HCT116 (cell line): ENCODE results near the gene RNF175. TPM values are rescaled to one million over a fixed set of nuclear protein-coding genes. Genes with fewer than 3 reads are reported as not detected.

Experiments used
- ATAC-seq: fragments of 200-7000 bp; cut with Tn5 transposase; 2 replicates; pipeline ENCODE4 v1.9.1; 2020; ENCODE audit warnings: mild to moderate bottlenecking, moderate library complexity
- BruUV-seq: library from RNA; stranded (reverse); fragments of 400-500 nt; replicated peaks from 2 replicates; lab custom pipeline; 2021; lab: Mats Ljungman, UMichigan
- CTCF ChIA-PET: fragments of 300-600 bp; sonication (Branson Sonifier 250); formaldehyde crosslinking; loops from one replicate; lab custom pipeline; 2021; ENCODE audit warnings: antibody characterized with exemption; lab: Charles Lee
- POLR2A ChIA-PET: fragments of 300-600, 350-600 bp; sonication (Branson Sonifier 250); formaldehyde crosslinking; loops from one replicate; lab custom pipeline; 2021; ENCODE audit warnings: antibody characterized with exemption; lab: Charles Lee
- RAD21 ChIA-PET, 2 experiments: fragments of 300-600 bp; sonication (Branson Sonifier 250); formaldehyde crosslinking; loops; one replicate each; lab custom pipeline; 2023; ENCODE audit warnings: low total read pairs in 2 of 2; ENCODE audit not compliant: uncharacterized antibody in 2 of 2, unreplicated experiment in 2 of 2, low non-redundant PET in 1 of 2; lab: Charles Lee
- DNase-seq: peaks from one replicate; pipeline ENCODE4 v3.0.0-alpha.2; 2010; ENCODE audit warnings: low read depth, low spot score
- H2AFZ ChIP-seq: fragments of 200-600 bp; shearing (Covaris generic), sonication (generic); 2 replicates; pipeline ENCODE4 v1.6.1; 2017; ENCODE audit warnings: low read depth, mixed run types, mixed read lengths, antibody characterized with exemption, low read length; ENCODE audit not compliant: poor library complexity, severe bottlenecking
- H3K27ac ChIP-seq: 2 replicates; pipeline ENCODE4 v1.5.1; 2012; ENCODE audit warnings: low read depth, low read length
- H3K27me3 ChIP-seq: fragments of 200-600 bp; sonication (generic); 2 replicates; pipeline ENCODE4 v1.6.1; 2016; ENCODE audit warnings: mixed run types, low read length, mixed read lengths; ENCODE audit not compliant: insufficient read depth
- H3K36me3 ChIP-seq, 2 experiments: fragments of 200-500 bp in 1 of 2; fragments of 200-600 bp in 1 of 2; sonication (Bioruptor generic) in 1 of 2; sonication (generic) in 1 of 2; 2 replicates each; pipeline versions ENCODE4 v1.5.1 to v1.6.1; 2014 to 2016; ENCODE audit warnings: low read length in 2 of 2, inconsistent platforms in 1 of 2, mixed read lengths in 1 of 2, mixed run types in 1 of 2; ENCODE audit not compliant: insufficient read depth in 2 of 2, control insufficient read depth in 1 of 2
- H3K4me1 ChIP-seq, 2 experiments: fragments of 200-600 bp in 1 of 2; sonication (generic) in 1 of 2; 2 replicates each; pipeline versions ENCODE4 v1.5.1 to v1.6.1; 2012 to 2017; ENCODE audit warnings: low read length in 2 of 2, inconsistent platforms in 1 of 2, mild to moderate bottlenecking in 1 of 2, mixed read lengths in 1 of 2, mixed run types in 1 of 2, moderate library complexity in 1 of 2; ENCODE audit not compliant: insufficient read depth in 2 of 2, control insufficient read depth in 1 of 2
- H3K4me2 ChIP-seq: fragments of 200-600 bp; sonication (generic); 2 replicates; pipeline ENCODE4 v1.6.1; 2017; ENCODE audit warnings: mixed run types, low read length, mixed read lengths
- H3K4me3 ChIP-seq, 2 experiments: fragments of 200-600 bp in 1 of 2; sonication (generic) in 1 of 2; replicated peaks in 1 of 2; 2 replicates each; pipeline ENCODE4 v1.5.1; 2011 to 2016; ENCODE audit warnings: low read length in 2 of 2, control low read depth in 1 of 2, low read depth in 1 of 2, mild to moderate bottlenecking in 1 of 2, mixed read lengths in 1 of 2, mixed run types in 1 of 2
- H3K79me2 ChIP-seq: fragments of 200-600 bp; sonication (generic); 2 replicates; pipeline ENCODE4 v1.6.1; 2017; ENCODE audit warnings: mild to moderate bottlenecking, mixed run types, low read length, moderate library complexity, mixed read lengths; ENCODE audit not compliant: insufficient read depth
- H3K9ac ChIP-seq: fragments of 200-600 bp; sonication (generic); 2 replicates; pipeline ENCODE4 v1.6.1; 2016; ENCODE audit warnings: low read length, mixed read lengths
- H3K9me2 ChIP-seq: fragments of 200-600 bp; sonication (generic), shearing (Covaris generic); 2 replicates; pipeline ENCODE4 v1.6.1; 2017; ENCODE audit warnings: mixed run types, mild to moderate bottlenecking, moderate library complexity; ENCODE audit not compliant: insufficient read depth
- H3K9me3 ChIP-seq, 2 experiments: fragments of 200-500 bp in 1 of 2; fragments of 200-600 bp in 1 of 2; sonication (Bioruptor generic) in 1 of 2; sonication (generic) in 1 of 2; 2 replicates each; pipeline ENCODE4 v1.6.1; 2014 to 2017; ENCODE audit warnings: low read length in 2 of 2, mixed read lengths in 2 of 2, inconsistent platforms in 1 of 2, low read depth in 1 of 2, mild to moderate bottlenecking in 1 of 2, mixed run types in 1 of 2, moderate library complexity in 1 of 2; ENCODE audit not compliant: control insufficient read depth in 1 of 2, insufficient read depth in 1 of 2
- H4K20me1 ChIP-seq: fragments of 200-600 bp; sonication (generic), shearing (Covaris generic); 2 replicates; pipeline ENCODE4 v1.6.1; 2017; ENCODE audit warnings: mixed run types, mild to moderate bottlenecking, moderate library complexity; ENCODE audit not compliant: insufficient read depth
- CBX3 ChIP-seq: IDR thresholded peaks from 2 replicates; pipeline ENCODE4 v1.6.1; 2012; ENCODE audit warnings: low read depth
- CEBPB ChIP-seq: IDR thresholded peaks from 2 replicates; pipeline ENCODE4 v1.6.1; 2012; ENCODE audit warnings: low read depth
- EGR1 ChIP-seq: IDR thresholded peaks from 2 replicates; pipeline ENCODE4 v1.6.1; 2012; ENCODE audit warnings: low read depth
- ELF1 ChIP-seq: IDR thresholded peaks from 2 replicates; pipeline ENCODE4 v1.6.1; 2012; ENCODE audit warnings: low read depth, borderline replicate concordance
- EZH2 ChIP-seq: fragments of 200-600 bp; sonication (generic); IDR thresholded peaks from 2 replicates; pipeline ENCODE4 v1.6.1; 2017; ENCODE audit warnings: antibody characterized with exemption, mixed run types
- EZH2phosphoT487 ChIP-seq: fragments of 200-600 bp; IDR thresholded peaks from 2 replicates; pipeline ENCODE4 v1.6.1; 2018; ENCODE audit warnings: antibody characterized with exemption, borderline replicate concordance
- FOSL1 ChIP-seq: IDR thresholded peaks from 2 replicates; pipeline ENCODE4 v1.6.1; 2012; ENCODE audit warnings: low read depth
- JUND ChIP-seq: IDR thresholded peaks from 2 replicates; pipeline ENCODE4 v1.6.1; 2012
- MAX ChIP-seq: IDR thresholded peaks from 2 replicates; pipeline ENCODE4 v1.6.1; 2012
- POLR2A ChIP-seq: IDR thresholded peaks from 2 replicates; pipeline ENCODE4 v1.7.0; 2011; ENCODE audit warnings: borderline replicate concordance; ENCODE audit not compliant: insufficient read depth, insufficient read length; ENCODE audit errors: extremely low read depth
- RAD21 ChIP-seq: IDR thresholded peaks from 2 replicates; pipeline ENCODE4 v1.6.1; 2012; ENCODE audit warnings: low read depth, mild to moderate bottlenecking
- SIN3A ChIP-seq: IDR thresholded peaks from 2 replicates; pipeline ENCODE4 v1.6.1; 2012; ENCODE audit warnings: low read depth
- SRF ChIP-seq: IDR thresholded peaks from 2 replicates; pipeline ENCODE4 v1.6.1; 2012; ENCODE audit warnings: low read depth
- TCF7L2 ChIP-seq: IDR thresholded peaks from 2 replicates; pipeline ENCODE4 v1.7.0; 2011; ENCODE audit warnings: borderline replicate concordance, inconsistent platforms; ENCODE audit not compliant: insufficient read depth, insufficient read length; ENCODE audit errors: extremely low read depth
- YY1 ChIP-seq: IDR thresholded peaks from 2 replicates; pipeline ENCODE4 v1.6.1; 2011; ENCODE audit warnings: low read length, low read depth, moderate library complexity, mild to moderate bottlenecking; ENCODE audit not compliant: insufficient replicate concordance; ENCODE audit errors: extremely low read depth
- ZFX ChIP-seq: fragments of 450-650 bp; IDR thresholded peaks from 2 replicates; pipeline ENCODE4 v1.6.1; 2017
- ZNF274 ChIP-seq: fragments of 200-500 bp; sonication (Bioruptor generic); IDR thresholded peaks from 2 replicates; pipeline ENCODE4 v1.6.1; 2014; ENCODE audit warnings: mild to moderate bottlenecking, low read depth, low read length, inconsistent platforms
- intact Hi-C: fragments of 100-400 bp; cut with micrococcal nuclease; formaldehyde crosslinking; loops from 2 replicates; pipeline ENCODE4 v1.10.0; 2022
- total RNA-seq: library from RNA; stranded (reverse); gene quantifications from one replicate; pipeline ENCODE4 v1.2.1, GENCODE V29; 2021; ENCODE audit not compliant: unreplicated experiment
- TF ChIP-seq, protein P1 (sequence below): IDR thresholded peaks from 2 replicates; pipeline ENCODE4 v1.6.1; 2012
- TF ChIP-seq, protein P2 (sequence below): IDR thresholded peaks from 2 replicates; pipeline ENCODE4 v1.6.1; 2012; ENCODE audit warnings: low read depth

The RNF175 gene
- total RNA-seq, 1 experiment from 2014 or later = not detected

GRCh38 chr4:153789741-153790499 is 30.1 kb upstream of the RNF175 start:
- Histone ChIP-seq H3K9me3 (no peaks in the 10 kb centered on the region), H3K79me2 (no peaks in the 10 kb centered on the region), H3K36me3 (no peaks in the 10 kb centered on the region), H3K4me3 (no peak overlapping the region), H3K4me2 (no peak overlapping the region), H4K20me1 (no peaks in the 10 kb centered on the region), H3K9ac (no peak overlapping the region), H3K4me1 (no peaks in the 10 kb centered on the region), H3K9me2 (no peaks in the 10 kb centered on the region), H3K27ac (no peak overlapping the region), H3K27me3 (peaks cover 7% of the 10 kb centered on the region; the same call in 1 of the 2 replicates), H2AFZ (no peak overlapping the region)
- CTCF ChIA-PET = no interaction called here
- intact Hi-C loops = loop anchor here (5.0 kb wide), 2 partner anchors 232 to 717 kb away; no protein-coding TSS in a partner anchor
- DNase-seq (no peak), ATAC-seq (no peak)
- no peak for TF ChIP-seq CEBPB
- no peak for TF ChIP-seq SRF
- TF ChIP-seq ELF1 = no peak
- TF ChIP-seq JUND = no peak
- no peak for TF ChIP-seq ZFX
- no peak for TF ChIP-seq FOSL1
- no peak for TF ChIP-seq ZNF274
- no peak for TF ChIP-seq EZH2
- TF ChIP-seq, protein P1, sequence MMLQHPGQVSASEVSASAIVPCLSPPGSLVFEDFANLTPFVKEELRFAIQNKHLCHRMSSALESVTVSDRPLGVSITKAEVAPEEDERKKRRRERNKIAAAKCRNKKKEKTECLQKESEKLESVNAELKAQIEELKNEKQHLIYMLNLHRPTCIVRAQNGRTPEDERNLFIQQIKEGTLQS = no peak
- no peak for TF ChIP-seq POLR2A
- TF ChIP-seq CBX3 = no peak
- TF ChIP-seq YY1 = no peak
- no peak for TF ChIP-seq MAX
- no peak for TF ChIP-seq EZH2phosphoT487
- TF ChIP-seq, protein P2, sequence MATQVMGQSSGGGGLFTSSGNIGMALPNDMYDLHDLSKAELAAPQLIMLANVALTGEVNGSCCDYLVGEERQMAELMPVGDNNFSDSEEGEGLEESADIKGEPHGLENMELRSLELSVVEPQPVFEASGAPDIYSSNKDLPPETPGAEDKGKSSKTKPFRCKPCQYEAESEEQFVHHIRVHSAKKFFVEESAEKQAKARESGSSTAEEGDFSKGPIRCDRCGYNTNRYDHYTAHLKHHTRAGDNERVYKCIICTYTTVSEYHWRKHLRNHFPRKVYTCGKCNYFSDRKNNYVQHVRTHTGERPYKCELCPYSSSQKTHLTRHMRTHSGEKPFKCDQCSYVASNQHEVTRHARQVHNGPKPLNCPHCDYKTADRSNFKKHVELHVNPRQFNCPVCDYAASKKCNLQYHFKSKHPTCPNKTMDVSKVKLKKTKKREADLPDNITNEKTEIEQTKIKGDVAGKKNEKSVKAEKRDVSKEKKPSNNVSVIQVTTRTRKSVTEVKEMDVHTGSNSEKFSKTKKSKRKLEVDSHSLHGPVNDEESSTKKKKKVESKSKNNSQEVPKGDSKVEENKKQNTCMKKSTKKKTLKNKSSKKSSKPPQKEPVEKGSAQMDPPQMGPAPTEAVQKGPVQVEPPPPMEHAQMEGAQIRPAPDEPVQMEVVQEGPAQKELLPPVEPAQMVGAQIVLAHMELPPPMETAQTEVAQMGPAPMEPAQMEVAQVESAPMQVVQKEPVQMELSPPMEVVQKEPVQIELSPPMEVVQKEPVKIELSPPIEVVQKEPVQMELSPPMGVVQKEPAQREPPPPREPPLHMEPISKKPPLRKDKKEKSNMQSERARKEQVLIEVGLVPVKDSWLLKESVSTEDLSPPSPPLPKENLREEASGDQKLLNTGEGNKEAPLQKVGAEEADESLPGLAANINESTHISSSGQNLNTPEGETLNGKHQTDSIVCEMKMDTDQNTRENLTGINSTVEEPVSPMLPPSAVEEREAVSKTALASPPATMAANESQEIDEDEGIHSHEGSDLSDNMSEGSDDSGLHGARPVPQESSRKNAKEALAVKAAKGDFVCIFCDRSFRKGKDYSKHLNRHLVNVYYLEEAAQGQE = no peak
- TF ChIP-seq RAD21 = no peak
- no peak for TF ChIP-seq EGR1
- no peak for TF ChIP-seq SIN3A
- no peak for TF ChIP-seq TCF7L2
- RAD21 ChIA-PET = no interaction called here
- POLR2A ChIA-PET = no interaction called here
- BruUV-seq = no TSS peak
